SHP77 treated with DMSO at 0.1 percent for 48 hours (cell line): ENCODE results near the gene PRTG.
"Not testable (repeated sequence)": the region's sequence is repeated elsewhere in the genome, so short reads cannot be mapped to it uniquely, and the experiment has no call there.

Source experiments
- DNase-seq: peaks from one replicate; lab custom pipeline; 2025; lab: John Stamatoyannopoulos, UW

PRTG gene

DNA sequence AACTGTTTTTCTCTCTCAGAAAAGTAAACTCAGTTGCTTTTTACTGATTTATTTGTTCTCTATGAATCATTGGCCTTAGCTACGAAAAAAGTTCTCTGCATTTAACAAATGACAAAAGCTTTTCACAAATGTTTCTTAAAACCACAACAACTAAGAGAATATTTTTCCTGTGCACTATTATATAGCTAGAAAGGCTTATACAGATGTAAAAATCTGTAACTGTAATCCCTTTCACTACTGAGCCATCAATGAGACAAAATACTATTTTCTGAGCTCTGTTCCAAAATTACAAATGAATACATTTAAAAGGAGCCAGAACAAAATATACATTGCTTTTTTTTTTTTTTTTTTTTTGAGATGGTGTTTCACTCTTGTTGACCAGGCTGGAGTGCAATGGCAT is 109.2 kb downstream of the PRTG start:
- DNase-seq, result no peak

DNA sequence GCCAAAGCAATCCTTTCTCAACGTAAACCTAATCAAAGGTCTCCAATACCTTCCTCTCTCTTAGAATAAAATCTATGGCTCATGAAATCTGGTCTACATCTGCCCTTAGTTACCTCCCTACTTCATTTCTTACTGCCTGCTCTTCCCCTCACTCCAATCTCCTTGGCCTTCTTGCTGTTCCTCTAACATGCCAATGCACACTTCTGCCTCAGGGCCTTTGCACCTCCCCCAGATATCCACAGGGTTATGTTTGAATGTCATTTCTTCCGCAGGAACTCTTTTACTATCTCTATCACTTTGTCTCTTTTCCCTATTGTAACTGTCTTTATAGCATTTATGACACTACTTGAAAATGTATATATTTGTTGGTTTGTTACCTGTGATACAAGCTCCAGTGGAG is 110.5 kb downstream of the PRTG start:
- DNase-seq, result no peak

DNA sequence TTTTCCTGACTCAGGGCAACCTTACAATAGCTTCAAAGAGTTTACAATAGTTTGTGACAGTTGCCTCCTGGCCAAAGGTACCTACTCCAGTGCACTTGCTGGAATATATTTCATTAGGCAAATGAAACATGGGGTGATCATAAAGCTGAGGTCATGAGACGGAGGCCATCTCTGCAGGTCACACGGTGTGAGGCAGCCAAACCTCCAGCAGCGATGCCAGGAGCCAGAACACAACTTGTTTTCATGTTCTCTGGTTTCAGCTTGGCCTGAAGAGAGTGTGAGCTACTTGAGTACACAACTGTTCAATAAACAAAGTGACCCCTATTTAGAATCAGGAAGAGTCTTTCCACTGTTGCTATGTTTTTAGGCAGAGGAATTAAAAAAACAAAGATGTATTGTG is 112.1 kb downstream of the PRTG start:
- DNase-seq, result no peak

DNA sequence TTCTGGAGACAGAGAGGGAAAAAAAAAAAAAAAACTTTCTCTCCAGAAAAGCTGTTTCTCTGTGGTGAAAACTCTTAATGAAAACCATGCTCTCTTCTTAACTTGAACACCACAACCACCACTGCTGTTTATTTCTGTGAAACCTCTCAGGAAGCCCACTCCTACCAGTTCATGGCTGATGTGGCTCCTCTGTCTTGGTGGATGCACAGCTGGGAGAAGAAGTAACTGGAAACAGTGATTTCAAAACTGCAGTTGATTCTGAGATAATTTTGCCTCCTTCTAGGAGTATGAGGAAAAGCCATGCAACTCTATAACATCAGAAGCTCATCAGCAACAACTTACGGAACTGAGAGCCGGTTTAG is 114.6 kb downstream of the PRTG start:
- no peak for DNase-seq

DNA sequence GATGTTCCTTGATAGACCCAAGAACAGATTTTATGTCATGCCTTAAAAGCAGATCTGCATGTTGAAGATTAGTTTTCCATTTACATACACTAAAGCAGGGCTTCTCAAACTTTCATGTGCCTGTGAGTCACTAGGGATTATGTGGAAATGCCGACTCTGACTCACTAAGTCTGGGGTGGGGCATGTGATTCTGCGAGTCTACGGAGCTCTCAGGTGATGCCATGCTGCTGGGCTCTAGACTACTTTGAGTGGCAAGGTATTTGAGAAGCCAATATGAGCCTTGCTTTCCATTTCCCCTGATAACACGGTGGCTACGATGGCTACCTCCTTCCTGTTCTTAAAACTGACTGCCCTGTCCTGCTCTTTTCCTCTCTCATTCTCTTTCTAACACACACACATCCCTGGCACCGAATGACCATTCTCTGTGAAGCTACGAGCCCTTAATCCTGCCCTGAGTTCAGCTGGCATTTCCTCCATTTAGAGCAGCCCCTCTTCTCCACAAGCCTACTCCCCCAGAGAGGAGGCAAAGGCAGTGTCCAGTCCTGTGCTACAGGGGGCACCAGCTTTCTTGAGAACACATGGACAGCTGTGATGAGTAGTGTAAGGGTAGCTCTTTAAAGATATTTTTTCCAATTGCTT is 115.1 kb downstream of the PRTG start:
- no peak for DNase-seq

DNA sequence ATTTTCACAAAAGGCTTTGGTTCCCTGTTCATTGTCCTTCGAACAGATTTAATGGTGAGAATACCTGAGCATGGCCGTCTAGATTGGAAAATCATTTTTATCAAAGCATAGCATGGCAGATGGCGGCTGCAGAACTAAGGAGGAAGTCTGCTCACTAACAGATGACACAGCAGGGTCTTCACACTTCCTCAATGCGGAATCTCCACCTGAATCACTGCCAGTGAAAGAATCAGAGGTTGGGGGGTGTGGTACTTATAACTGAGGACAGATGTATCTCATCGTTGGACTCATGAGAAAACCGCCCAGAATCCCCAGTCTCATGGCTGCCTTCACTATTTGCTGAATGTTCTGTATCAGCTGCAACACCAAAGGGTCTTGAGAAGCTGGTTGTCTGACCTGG is 123.2 kb downstream of the PRTG start:
- DNase-seq, result no peak

DNA sequence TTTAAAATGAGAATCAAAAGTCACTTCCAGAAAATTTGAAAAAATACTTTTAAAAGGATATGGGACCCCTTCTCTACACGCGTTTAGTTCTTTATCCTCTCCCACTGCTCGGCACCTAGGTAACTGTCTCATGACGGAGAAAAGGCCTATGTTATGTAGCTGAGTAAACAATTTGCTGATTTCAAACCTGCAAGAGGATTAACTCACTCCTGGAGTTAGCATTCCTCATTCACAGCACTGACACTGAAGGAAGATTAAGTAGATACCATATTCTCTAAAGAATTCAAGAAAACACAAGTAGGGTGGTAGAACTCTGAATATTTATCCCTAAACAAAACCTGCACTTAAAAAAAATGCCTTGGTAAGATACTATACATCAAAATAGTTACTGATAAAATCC is 124.6 kb downstream of the PRTG start:
- no peak for DNase-seq

DNA sequence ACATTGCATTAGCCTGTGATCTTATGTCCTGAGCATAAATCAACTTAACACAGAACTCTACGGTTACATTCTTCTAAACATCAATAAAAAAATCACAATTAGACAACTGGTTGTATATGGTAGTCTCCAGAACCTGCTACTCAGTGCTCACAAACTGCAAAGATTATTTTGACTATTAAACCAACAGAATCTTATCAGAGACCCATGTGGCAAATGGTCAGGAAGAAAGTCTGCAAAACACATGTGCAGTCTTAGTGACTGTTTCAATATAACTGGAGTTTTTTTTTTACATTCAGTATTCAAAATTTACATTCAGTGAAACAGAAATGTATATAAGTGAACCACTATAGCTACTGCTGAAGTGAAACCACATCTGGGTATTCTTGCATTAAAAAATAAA is 127.5 kb downstream of the PRTG start:
- no peak for DNase-seq

DNA sequence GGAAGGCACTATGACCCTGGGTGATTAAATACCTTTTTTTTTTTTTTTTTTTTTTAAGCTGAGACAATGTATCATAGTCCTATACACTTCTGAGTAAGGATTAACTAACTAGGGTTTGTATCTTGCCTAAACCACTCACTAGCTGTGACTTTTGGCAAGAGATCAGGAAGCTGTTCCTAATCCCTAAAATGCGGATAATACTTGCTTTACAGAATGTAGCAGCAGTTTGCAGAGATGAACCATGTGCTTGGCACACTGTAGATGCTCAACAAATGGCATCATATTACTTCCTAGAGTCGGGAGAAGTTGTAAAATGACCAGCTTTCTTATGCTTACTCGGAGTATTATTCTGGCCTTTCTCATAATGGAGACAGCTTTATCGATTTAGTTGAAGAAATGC is 129.2 kb downstream of the PRTG start:
- no peak for DNase-seq

DNA sequence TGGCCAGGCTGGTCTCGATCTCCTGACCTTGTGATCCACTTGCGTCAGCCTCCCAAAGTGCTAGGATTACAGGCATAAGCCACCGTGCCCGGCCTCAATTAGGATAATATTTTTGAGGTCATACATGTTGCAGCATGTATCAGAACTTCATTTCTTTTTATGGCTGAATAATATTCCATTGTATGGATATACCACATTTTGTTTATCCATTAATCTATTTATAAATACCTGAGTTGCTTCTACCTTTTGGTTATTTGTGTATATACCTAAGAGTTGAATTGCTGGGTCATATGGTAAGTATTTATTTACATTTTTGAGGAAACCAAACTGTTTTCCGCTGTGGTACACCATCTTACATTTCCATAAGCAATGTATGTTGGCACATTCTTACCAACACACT is 136.7 kb downstream of the PRTG start:
- no peak for DNase-seq

DNA sequence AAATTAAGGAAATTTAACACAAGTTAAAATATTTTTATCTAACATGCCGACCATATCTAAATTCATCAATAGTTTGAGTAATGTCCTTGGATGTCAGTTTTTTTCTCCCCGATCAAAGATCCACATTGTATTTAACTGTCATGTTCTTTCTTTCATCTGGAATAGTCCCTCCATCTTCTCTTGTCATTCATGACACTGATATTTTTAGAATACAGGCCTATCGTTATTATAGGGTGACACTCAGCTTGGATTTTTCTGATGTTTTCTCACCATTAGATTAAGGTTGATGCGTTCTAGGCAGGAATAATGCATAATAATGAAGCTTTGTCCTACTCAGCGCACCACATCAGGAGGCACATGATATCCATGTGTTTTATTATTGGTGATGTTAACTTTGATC is 141.6 kb downstream of the PRTG start:
- no peak for DNase-seq

DNA sequence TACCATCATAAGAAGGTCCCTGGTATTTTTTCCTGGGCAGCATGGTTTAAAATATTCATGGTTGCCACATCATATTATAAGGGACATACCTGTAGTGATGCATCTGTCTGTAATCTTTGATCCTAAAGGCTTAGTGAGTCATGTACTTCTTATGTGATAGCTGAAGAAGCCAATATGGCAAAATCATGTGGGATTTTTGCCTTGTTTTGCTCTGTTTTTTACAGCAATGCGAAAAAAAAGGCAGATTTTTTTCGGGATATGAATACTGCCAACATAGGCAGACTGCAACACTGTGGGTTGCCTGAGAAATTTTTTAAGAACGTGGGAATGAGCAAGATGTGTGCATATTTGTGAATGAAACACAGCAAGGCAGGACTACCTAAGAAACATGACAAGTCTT is 143.5 kb downstream of the PRTG start:
- no peak for DNase-seq

DNA sequence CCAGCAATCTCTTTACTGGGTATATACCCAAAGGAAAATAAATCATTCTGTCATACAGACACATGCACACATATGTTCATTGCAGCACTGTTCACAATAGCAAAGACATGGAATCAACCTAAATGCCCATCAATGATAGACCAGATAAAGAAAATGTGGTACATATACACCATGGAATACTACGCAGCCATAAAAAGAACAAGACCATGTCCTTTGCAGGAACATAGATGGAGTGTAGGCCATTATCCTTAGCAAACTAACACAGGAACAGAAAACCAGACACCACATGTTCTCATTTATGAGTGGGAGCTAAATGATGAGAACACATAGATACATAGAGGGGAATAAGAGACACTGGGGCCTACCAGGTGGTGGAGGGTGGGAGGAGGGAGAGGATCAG is 149.9 kb downstream of the PRTG start:
- not testable (repeated sequence) for DNase-seq

DNA sequence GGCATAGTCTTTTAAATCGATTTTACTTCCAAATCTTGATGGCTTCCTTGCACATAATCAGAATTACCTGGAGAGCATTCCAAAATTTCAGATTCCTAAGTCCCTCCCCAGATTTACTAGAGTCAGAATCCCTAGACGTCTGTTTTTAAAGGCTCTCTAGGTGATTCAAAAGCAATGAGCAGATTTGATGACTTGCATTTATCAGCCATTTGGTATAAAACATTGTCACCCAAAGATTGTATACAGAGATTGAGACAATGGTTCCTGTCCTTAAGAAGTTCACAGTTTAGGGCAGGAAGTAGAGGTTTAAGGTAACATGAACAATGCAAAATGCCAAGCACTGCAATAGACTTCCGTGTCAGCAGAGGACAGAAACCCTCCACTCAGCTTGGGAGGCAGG is 152.2 kb downstream of the PRTG start:
- no peak for DNase-seq

DNA sequence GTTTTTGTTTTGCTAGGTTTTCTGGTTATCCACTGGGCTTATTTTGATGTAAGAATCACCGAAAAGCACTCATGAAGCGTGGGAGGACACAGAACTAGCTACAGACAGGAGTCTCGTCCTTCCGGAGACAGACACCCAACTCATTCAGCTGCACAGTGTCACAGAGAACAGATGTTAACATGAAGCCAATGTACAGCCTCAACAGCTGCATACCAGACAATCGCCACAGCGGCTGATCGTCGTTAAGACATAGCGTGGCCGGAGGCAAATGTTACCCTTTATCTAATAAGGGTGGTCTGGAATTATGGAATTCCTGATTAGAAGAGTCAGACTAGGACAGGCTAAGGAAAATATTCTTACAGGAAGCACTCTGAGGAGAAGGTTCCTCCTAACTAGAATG is 153.7 kb downstream of the PRTG start:
- DNase-seq, result no peak

DNA sequence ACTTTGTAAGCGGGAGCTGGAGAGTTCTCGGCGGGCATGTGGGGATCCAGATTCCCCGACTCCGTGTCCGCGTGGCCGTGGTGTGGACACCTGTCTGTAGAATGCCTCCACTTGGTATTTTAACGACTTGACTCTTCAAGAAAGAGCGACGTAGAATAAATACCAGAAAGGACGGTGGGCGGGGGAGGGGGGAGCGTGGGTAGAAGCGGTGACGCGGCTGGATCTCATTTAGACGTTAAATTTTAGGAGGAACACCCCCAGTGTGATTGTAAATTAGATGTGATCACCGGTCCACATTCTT is 154.2 kb downstream of the PRTG start:
- no peak for DNase-seq

DNA sequence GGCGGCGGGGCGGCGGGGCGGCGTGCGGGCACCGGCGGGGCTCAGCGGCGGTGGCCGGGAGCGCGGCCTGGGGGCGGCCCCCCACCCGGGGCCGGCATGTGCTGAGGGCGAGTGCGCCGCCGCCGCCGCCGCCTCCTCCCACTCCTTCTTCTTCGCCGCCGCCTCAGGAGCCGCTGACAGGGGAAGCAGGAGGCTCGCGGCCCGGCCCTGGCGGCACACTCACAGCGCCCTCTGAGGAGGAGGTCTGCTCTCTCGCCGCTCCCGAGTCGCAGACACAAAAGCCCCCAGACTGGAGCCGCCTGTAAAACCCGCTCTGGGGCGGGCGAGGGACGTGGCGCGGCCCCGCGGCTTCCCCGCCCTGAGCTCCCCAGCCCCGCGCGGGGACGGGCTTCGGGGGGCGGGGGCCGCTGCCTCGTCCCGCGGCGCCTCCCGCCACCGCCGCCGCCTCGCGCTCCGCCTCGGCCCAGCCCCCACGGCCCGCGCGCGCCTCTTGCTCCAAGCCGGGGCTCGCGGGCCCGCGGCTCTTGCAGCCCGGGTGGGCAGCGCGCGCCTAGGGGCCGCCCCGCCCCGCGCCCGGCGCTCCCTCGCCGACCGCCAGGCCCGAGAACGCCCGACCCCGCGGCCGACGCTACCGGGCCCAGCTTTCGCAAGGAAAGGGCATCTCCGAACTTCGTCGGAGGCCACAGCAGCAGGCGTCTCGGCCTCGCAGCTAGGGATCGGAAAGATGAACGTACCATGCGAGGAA is 154.7 kb downstream of the PRTG start, which contains the start of gene PYGO1:
TSS of gene PYGO1 (minus strand) at position 276 of the 745 bp plus-strand sequence. CDS start 462 bp downstream, outside the sequence.
- DNase-seq, result no peak

DNA sequence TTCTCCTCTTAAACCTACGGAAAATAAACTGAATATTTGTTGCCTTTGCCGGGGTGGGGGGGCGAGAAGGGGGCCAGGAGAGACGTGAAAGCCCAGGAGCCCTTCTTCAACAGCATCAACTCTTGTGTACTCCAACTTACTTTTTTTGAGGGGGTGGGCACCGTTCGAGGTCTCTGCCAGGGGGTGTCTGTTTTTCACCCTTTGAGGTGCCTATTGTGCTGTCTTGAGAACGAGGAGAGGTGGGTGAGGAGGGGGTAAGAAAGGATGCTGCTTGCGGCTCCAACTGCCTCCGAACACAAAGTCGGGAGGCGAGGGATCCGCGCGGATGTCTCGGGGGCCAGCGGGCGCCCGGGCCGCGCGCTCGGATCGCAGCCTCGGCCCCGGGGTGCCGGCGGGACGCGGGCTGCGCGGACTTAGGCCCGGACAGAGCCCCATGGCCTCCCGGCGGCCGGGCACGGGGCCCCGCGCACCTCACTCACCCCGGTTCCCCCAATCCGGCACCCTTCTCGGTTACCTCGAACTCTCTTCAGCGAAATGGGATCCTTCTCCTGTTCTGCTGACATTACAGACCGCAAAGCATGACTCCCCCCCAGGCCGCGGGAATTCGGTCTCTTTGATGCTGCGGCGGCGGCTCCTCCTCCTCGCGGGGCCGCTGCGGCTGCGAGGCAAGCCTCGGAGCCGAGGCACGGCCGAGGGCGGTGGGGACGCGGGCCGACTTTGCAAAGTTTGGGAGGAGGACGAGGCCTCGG is 155.5 kb downstream of the PRTG start:
- no peak for DNase-seq

DNA sequence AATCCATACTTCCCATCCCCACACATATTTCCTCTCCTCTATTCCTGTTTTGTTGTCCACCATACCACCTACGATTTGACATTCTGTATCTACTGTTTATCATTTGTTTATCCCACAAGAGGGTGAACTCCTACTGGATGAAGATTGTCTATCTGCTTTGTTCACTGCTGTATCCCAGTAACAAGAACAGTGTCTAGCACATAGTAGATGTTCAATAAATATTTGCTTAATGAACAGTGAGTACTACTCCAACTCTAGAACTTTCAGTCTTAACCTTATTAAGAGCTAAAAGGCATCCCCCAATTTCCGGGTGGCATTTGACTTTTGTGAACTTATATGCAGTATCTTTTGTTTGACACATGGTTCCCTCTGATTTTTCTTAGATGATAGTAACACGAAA is 156.1 kb downstream of the PRTG start:
- DNase-seq, result no peak

DNA sequence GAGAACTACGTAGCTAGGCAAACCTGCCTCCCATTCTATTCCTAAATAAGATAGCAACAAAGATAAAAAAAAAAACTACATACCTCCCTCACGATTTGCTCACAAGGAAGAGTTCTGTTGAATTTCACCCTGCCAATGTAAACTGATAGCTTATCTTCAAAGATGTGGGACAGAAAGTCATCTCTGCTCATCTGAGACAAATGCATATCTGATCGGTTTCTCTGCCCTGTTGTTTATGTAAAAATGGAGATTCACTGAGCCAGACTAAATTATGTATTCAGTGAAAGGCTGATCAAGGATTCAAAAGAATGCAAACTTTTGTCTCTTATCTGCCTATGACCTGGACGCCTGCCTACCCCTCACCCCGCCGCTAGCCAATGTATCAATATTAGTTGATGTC is 166.0 kb downstream of the PRTG start:
- no peak for DNase-seq

DNA sequence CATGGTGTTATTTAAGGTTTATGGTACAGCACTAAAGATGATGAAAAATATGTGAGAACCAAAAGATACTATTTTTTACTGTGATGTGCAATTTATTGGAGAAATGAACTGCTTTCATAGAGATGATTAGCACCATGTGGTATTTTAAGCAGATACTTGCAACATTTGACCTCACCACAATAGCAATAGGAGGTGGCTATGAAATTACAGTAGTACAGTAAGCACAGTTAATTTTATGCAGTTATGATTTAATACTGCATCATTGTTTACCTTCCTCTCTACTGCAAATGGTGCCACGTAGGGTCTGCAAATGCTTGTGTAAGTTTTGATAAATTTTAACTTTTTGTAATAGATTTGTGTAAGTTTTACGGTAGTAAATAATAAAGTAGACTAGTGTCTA is 168.9 kb downstream of the PRTG start:
- no peak for DNase-seq

DNA sequence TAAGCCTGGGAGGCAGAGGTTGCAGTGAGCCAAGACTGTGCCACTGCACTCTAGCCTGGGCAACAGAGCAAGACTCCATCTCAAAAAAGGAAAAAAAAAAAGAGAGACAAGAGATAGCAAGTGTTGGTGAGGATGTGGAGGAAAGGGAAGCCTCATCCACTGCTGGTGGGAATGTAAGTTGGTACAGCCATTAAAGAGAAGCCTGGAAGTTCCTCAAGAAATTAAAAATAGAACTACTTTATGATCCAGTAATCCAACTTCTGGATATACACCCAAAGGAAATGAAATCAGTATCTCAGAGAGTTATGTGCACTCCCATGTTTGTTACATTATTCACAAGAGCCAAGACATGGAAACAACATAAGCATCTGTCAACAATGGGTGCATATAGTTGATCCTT is 169.7 kb downstream of the PRTG start:
- no peak for DNase-seq

DNA sequence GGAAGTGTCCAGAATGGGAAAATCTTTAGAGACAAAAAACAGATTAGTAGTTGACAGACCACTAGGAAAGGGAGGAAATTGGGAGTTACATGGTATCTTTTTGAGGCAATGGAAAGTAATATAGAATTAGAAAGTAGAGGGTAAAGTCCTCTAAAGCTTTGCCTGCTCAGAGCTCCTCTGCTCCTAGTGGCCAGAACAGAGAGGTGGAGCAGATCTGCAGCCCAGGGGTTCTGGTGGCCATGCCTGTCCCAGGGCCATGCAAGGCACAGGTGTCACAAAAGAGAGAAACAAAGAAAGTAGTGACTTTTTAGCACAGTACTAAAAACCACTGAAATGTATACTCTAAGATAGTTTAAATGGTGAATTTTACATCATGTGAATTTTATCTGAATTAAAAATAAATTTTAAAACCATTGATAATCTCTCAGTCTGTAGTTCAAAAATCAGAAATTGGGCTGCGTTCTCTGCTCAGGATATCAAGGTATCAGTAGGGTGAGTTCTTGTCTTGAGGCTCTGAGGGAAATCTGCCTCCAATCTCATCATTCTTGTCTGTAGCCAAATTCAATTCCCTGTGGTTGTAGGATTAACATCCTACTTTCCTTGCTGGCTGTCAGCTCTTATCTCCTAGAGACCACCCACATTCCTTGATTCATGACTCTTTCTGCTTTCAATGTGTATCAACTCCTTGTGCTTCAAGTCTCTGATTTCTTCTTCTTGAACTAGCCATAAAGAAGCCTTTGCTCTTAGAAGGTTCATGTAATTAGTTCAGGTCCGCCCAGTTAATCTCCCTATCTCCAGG is 178.4 kb downstream of the PRTG start:
- no peak for DNase-seq
